NOMO-1 treated with DMSO at 0.1 percent for 48 hours (cell line): ENCODE measurements around the gene PCDHGA2.
"Not testable (repeated sequence)": the region's sequence is repeated elsewhere in the genome, so short reads cannot be mapped to it uniquely, and the experiment has no call there.

Experiments
- DNase-seq: peaks from one replicate; lab custom pipeline; 2025; ENCODE audit not compliant: unreplicated experiment; lab: John Stamatoyannopoulos, UW

PCDHGA2 gene

DNA sequence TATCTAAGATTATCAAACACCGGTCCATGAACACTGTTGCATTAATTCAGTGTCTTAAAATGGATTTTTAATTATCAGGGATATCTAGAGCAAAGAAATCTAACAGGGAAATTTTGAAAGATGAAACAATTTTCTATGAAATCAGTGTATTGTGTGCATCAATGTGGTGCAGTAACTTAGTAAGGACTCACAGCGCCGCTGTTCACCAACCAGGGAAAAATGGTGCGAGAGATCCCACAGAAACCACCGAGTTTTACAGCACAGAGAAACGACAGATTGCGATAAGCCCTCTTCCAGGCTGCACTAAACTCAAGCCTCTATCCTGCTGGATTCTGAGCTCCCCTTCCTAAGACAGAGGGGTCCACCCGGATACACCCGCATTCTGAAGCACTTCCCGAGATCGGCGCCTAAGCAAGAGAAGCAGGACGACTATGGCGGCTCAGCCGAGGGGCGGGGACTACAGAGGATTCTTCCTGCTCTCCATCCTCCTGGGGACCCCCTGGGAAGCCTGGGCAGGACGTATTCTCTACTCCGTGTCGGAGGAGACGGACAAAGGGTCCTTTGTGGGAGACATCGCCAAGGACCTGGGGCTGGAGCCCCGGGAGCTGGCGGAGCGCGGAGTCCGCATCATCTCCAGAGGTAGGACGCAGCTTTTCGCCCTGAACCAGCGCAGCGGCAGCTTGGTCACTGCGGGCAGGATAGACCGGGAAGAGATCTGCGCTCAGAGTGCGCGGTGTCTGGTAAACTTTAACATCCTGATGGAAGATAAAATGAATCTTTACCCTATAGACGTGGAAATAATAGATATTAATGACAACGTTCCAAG is 44.1 kb downstream of the PCDHGA2 start, which contains the start of gene PCDHGA7:
TSS of gene PCDHGA7 (plus strand) at position 274 of the 826 bp plus-strand sequence. CDS start at position 432, 158 bp downstream.
- DNase-seq, result no peak

DNA sequence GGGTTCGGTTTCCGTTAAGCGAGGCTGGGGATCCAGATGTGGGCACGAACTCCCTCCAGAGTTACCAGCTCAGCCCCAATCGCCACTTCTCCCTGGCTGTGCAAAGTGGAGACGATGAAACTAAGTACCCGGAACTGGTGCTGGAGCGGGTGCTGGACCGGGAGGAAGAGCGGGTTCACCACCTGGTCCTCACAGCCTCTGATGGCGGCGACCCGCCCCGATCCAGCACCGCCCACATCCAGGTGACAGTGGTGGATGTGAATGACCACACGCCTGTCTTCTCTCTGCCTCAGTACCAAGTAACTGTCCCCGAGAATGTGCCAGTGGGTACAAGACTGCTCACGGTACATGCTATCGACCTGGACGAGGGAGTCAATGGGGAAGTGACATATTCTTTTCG is 44.8 kb downstream of the PCDHGA2 start:
- DNase-seq, result no peak

DNA sequence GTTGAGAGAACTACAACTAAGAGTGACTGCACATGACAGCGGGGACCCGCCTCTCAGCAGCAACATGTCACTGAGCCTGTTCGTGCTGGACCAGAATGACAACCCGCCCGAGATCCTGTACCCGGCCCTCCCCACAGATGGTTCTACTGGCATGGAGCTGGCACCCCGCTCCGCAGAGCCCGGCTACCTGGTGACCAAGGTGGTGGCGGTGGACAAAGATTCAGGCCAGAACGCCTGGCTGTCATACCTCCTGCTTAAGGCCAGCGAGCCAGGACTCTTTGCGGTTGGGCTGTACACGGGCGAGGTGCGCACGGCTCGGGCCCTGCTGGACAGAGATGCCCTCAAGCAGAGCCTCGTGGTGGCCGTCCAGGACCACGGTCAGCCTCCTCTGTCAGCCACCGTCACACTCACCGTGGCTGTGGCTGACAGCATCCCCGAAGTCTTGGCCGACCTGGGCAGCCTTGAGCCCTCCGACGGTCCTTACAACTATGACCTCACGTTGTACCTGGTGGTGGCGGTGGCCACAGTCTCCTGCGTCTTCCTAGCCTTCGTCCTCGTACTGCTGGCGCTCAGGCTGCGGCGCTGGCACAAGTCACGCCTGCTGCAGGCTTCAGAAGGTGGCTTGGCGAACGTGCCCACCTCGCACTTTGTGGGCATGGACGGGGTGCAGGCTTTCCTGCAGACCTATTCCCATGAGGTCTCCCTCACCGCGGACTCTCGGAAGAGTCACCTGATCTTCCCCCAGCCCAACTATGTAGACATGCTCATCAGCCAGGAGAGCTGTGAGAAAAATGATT is 46.1 kb downstream of the PCDHGA2 start:
- no peak for DNase-seq

DNA sequence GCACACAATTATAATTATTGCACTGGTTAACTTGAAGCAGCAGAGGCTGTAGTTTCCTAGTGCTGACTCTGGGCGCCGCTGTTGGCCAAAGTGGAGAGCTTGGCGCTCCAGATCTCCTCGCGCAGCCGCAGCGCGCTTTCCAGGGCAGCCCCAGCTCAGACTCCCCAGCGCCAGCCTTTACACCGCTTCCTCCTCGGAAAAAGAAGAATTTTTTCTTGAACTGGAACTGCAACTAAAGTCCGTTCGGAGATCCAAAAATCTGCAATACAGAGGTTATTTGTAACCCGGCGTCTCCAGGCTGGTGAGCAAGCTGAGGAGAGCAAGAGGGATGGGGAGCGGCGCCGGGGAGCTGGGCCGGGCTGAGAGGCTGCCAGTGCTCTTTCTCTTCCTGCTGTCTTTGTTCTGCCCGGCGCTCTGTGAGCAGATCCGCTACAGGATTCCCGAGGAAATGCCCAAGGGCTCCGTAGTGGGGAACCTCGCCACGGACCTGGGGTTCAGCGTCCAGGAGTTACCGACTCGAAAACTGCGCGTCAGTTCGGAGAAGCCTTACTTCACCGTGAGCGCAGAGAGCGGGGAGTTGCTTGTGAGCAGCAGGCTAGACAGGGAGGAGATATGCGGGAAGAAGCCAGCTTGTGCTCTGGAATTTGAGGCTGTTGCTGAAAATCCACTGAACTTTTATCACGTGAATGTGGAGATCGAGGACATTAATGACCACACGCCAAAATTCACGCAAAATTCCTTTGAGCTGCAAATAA is 49.2 kb downstream of the PCDHGA2 start, which contains the start of gene PCDHGB4:
TSS of gene PCDHGB4 (plus strand) at position 142 of the 755 bp plus-strand sequence. CDS start at position 329, 187 bp downstream.
- not testable (repeated sequence) for DNase-seq

DNA sequence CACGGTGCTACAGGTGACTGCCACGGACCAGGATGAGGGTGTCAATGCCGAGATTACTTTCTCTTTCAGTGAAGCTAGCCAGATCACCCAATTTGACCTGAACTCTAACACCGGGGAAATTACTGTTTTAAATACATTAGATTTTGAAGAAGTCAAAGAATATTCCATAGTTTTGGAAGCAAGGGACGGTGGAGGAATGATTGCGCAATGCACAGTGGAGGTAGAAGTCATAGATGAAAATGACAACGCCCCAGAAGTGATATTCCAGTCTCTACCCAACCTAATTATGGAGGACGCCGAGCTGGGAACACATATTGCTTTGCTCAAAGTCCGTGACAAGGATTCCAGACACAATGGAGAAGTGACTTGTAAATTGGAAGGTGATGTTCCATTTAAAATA is 50.1 kb downstream of the PCDHGA2 start:
- DNase-seq, result no peak

DNA sequence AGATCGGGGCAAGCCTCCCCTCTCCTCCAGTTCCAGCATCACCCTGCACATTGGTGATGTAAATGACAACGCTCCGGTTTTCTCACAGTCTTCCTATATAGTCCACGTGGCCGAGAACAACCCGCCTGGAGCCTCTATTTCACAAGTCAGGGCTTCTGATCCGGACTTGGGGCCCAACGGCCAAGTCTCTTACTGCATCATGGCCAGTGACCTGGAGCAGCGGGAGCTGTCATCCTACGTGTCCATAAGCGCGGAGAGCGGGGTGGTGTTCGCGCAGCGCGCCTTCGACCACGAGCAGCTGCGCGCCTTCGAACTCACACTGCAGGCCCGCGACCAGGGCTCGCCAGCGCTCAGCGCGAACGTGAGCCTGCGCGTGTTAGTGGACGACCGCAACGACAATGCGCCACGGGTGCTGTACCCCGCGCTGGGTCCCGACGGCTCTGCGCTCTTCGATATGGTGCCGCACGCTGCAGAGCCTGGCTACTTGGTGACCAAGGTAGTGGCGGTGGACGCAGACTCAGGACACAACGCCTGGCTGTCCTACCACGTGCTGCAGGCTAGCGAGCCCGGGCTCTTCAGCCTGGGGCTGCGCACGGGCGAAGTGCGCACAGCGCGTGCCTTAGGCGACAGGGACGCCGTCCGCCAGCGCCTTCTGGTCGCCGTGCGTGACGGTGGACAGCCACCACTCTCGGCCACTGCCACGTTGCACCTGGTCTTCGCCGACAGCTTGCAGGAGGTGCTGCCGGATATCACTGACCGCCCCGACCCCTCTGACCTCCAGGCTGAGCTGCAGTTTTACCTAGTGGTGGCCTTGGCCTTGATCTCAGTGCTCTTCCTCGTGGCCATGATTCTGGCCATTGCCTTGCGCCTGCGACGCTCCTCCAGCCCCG is 50.8 kb downstream of the PCDHGA2 start:
- DNase-seq, result no peak

DNA sequence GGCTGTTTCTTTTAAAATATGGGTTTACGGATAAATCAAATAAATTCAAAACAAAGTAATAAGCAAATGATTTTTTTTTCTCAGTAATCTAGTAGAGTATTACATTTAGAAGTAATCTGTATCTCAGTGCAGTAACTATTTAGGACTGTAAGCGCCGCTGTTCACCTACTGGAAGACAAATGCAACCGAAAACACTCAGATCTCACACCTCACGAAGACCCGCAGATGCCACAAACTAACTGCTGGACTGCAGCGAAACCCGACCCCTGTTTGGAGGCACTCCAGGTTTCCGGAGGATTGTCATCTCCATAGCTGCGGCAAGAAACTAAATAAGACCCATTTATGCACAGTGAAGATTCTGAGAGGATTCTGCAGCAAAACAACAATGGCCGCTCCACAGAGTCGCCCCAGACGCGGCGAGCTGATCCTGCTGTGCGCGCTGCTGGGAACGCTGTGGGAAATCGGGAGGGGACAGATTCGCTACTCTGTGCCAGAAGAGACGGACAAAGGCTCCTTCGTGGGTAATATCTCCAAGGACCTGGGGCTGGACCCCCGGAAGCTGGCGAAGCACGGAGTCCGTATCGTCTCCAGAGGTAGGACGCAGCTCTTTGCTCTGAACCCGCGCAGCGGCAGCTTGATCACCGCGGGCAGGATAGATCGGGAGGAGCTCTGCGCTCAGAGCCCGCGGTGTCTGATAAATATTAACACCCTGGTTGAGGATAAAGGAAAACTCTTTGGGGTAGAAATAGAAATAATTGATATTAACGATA is 54.1 kb downstream of the PCDHGA2 start, which contains the start of gene PCDHGA8:
TSS of gene PCDHGA8 (plus strand) at position 205 of the 770 bp plus-strand sequence. CDS start at position 386, 181 bp downstream.
- DNase-seq, result no peak
